GM12878 (cell line): Measurements from ENCODE around the gene CRACDL. TPM values are rescaled to one million over a fixed set of nuclear protein-coding genes. Genes with fewer than 3 reads are reported as not detected.

ENCODE experiments used
- ATAC-seq: fragments of 200-7000 bp; cut with Tn5 transposase; 3 replicates; pipeline ENCODE4 v1.9.1; 2020; ENCODE audit warnings: mild to moderate bottlenecking, moderate library complexity
- BruUV-seq: library from RNA; stranded (reverse); fragments of 400-500 nt; replicated peaks from 2 replicates; lab custom pipeline; 2021; lab: Mats Ljungman, UMichigan
- CTCF ChIA-PET: fragments of 300-600 bp; sonication (Branson Sonifier 250); formaldehyde crosslinking; extraction: SDS; loops from one replicate; lab custom pipeline; 2021; ENCODE audit warnings: inconsistent platforms; lab: Yijun Ruan, JAX
- POLR2A ChIA-PET: fragments of 350-600 bp; formaldehyde crosslinking; extraction: SDS; loops from one replicate; lab custom pipeline; 2021; ENCODE audit warnings: inconsistent platforms; lab: Charles Lee
- RAD21 ChIA-PET: fragments of 300-600 bp; sonication (Branson Sonifier 250); formaldehyde crosslinking; loops from one replicate; lab custom pipeline; 2023; ENCODE audit warnings: antibody characterized with exemption; ENCODE audit not compliant: unreplicated experiment; lab: Charles Lee
- SMC1A ChIA-PET: fragments of 300-600 bp; sonication (Branson Sonifier 250); formaldehyde crosslinking; loops from one replicate; lab custom pipeline; 2023; ENCODE audit not compliant: unreplicated experiment, uncharacterized antibody; lab: Charles Lee
- DNase-seq: peaks from one replicate; pipeline ENCODE4 v3.0.0-alpha.2; 2011; ENCODE audit warnings: low read depth, low spot score
- FAIRE-seq: peaks from 3 replicates; lab custom pipeline; 2011; peaks lifted over from hg19 to GRCh38; lab: Jason Lieb, UNC
- H2AFZ ChIP-seq: 2 replicates; pipeline ENCODE4 v1.6.0; 2011; ENCODE audit warnings: low read depth, low read length, control low read depth; ENCODE audit not compliant: control insufficient read depth
- H3K27ac ChIP-seq: 2 replicates; pipeline ENCODE4 v1.5.1; 2011; ENCODE audit warnings: control low read depth; ENCODE audit not compliant: control insufficient read depth, insufficient read depth
- H3K27me3 ChIP-seq, 2 experiments: replicated peaks in 1 of 2; 2 replicates each; pipeline versions ENCODE4 v1.6.0 to v1.6.1; 2011; ENCODE audit warnings: low read length in 1 of 2; ENCODE audit not compliant: control insufficient read depth in 2 of 2, insufficient read depth in 2 of 2
- H3K36me3 ChIP-seq, 2 experiments: 2 replicates each; pipeline ENCODE4 v1.5.1; 2011; ENCODE audit warnings: low read length in 1 of 2; ENCODE audit not compliant: control insufficient read depth in 2 of 2, insufficient read depth in 2 of 2
- H3K4me1 ChIP-seq: 2 replicates; pipeline ENCODE4 v1.6.1; 2011; ENCODE audit warnings: mild to moderate bottlenecking, low read length, moderate library complexity, mixed read lengths; ENCODE audit not compliant: control insufficient read depth, insufficient read depth
- H3K4me2 ChIP-seq: 2 replicates; pipeline ENCODE4 v1.6.0; 2011; ENCODE audit warnings: control low read depth; ENCODE audit not compliant: control insufficient read depth, insufficient read depth
- H3K4me3 ChIP-seq: fragments of 200-600 bp; sonication (generic); 2 replicates; pipeline ENCODE4 v1.5.1; 2016
- H3K79me2 ChIP-seq: 2 replicates; pipeline ENCODE4 v1.6.0; 2011; ENCODE audit warnings: low read length; ENCODE audit not compliant: control insufficient read depth, insufficient read depth
- H3K9ac ChIP-seq: 2 replicates; pipeline ENCODE4 v1.8.0; 2011; ENCODE audit warnings: low read length, control low read depth, mixed read lengths; ENCODE audit not compliant: control insufficient read depth, insufficient read depth
- H3K9me3 ChIP-seq: replicated peaks from 3 replicates; pipeline ENCODE4 v1.5.1; 2011; ENCODE audit warnings: mild to moderate bottlenecking, low read length; ENCODE audit not compliant: control insufficient read depth, insufficient read depth
- H4K20me1 ChIP-seq: 2 replicates; pipeline ENCODE4 v1.6.0; 2011; ENCODE audit not compliant: control insufficient read depth, insufficient read depth
- ASH2L ChIP-seq: fragments of 300-600, 200-600 bp; sonication (generic); IDR thresholded peaks from 2 replicates; pipeline ENCODE4 v1.6.1; 2017; ENCODE audit warnings: low read depth, mild to moderate bottlenecking, borderline replicate concordance
- CBFB ChIP-seq: IDR thresholded peaks from 2 replicates; pipeline ENCODE4 v1.6.1; 2016; ENCODE audit warnings: antibody characterized with exemption, low read depth
- ETV6 ChIP-seq, 2 experiments: fragments of 450-650 bp in 1 of 2; IDR thresholded peaks in 1 of 2; conservative IDR thresholded peaks in 1 of 2; 2 replicates each; pipeline ENCODE4 v1.6.1; 2014; ENCODE audit warnings: antibody characterized with exemption in 1 of 2, borderline replicate concordance in 1 of 2, low read depth in 1 of 2, mild to moderate bottlenecking in 1 of 2, moderate library complexity in 1 of 2
- HDAC6 ChIP-seq: fragments of 200-600 bp; sonication (generic); IDR thresholded peaks from one replicate; pipeline ENCODE4 v1.8.0; 2017; ENCODE audit warnings: antibody characterized with exemption; ENCODE audit not compliant: unreplicated experiment
- IRF4 ChIP-seq: IDR thresholded peaks from 2 replicates; pipeline ENCODE4 v1.6.1; 2011; ENCODE audit warnings: low read depth, low read length
- KDM1A ChIP-seq: fragments of 200-600 bp; sonication (generic); IDR thresholded peaks from 2 replicates; pipeline ENCODE4 v1.6.1; 2016; ENCODE audit warnings: borderline replicate concordance
- MTA2 ChIP-seq: fragments of 450-650 bp; IDR thresholded peaks from 2 replicates; pipeline ENCODE4 v1.6.1; 2016; ENCODE audit warnings: low read depth, mild to moderate bottlenecking, moderate library complexity
- MTA3 ChIP-seq: IDR thresholded peaks from 2 replicates; pipeline ENCODE4 v1.6.1; 2012; ENCODE audit warnings: low read length, inconsistent platforms, borderline replicate concordance
- MYC ChIP-seq: IDR thresholded peaks from 2 replicates; pipeline ENCODE4 v1.6.1; 2011; ENCODE audit warnings: mild to moderate bottlenecking, low read length, moderate library complexity, inconsistent platforms; ENCODE audit not compliant: insufficient read depth, insufficient replicate concordance, insufficient read length, severe bottlenecking
- RCOR1 ChIP-seq: conservative IDR thresholded peaks from 2 replicates; pipeline ENCODE4 v1.6.1; 2012; ENCODE audit warnings: low read depth, low read length, improper control_type of control experiment
- RELA ChIP-seq: fragments of 450-650 bp; IDR thresholded peaks from 2 replicates; pipeline ENCODE4 v1.8.0; 2014; ENCODE audit warnings: borderline replicate concordance; ENCODE audit not compliant: partially characterized antibody
- SP1 ChIP-seq: IDR thresholded peaks from one replicate; pipeline ENCODE4 v1.6.1; 2011; ENCODE audit warnings: low read depth, low read length
- SREBF2 ChIP-seq: IDR thresholded peaks from 2 replicates; pipeline ENCODE4 v1.6.1; 2012; ENCODE audit warnings: mild to moderate bottlenecking, low read length
- SRF ChIP-seq, 2 experiments: IDR thresholded peaks; 2 replicates each; pipeline ENCODE4 v1.6.1; 2011; ENCODE audit warnings: low read depth in 2 of 2, low read length in 2 of 2, mild to moderate bottlenecking in 1 of 2, moderate library complexity in 1 of 2
- SUPT20H ChIP-seq: IDR thresholded peaks from 2 replicates; pipeline ENCODE4 v1.6.1; 2011; ENCODE audit warnings: low read depth, mild to moderate bottlenecking, low read length, moderate library complexity, borderline replicate concordance; ENCODE audit not compliant: control insufficient read depth
- SUZ12 ChIP-seq: fragments of 200-600 bp; sonication (generic); IDR thresholded peaks from one replicate; pipeline ENCODE4 v1.6.1; 2018; ENCODE audit warnings: antibody characterized with exemption, mild to moderate bottlenecking; ENCODE audit not compliant: unreplicated experiment
- ZZZ3 ChIP-seq: IDR thresholded peaks from 2 replicates; pipeline ENCODE4 v1.6.1; 2011; ENCODE audit warnings: low read depth; ENCODE audit not compliant: control insufficient read depth, insufficient read length
- WGBS: methylation state at CpG from one replicate; pipeline ENCODE4 v1.1.6; 2016; ENCODE audit warnings: low lambda C conversion rate; ENCODE audit not compliant: insufficient replicate concordance, insufficient coverage; ENCODE audit errors: missing lambda C conversion rate; 5-methylcytosine and 5-hydroxymethylcytosine counted together
- in situ Hi-C: fragments of 300-500 bp; cut with MboI; formaldehyde crosslinking; loops from 9 replicates; pipeline ENCODE4 v1.14.3; 2018; ENCODE audit warnings: mixed read lengths
- intact Hi-C: fragments of 100-400 bp; cut with micrococcal nuclease; formaldehyde crosslinking; loops from one replicate; pipeline ENCODE4 v1.14.2; 2022; ENCODE audit not compliant: unreplicated experiment
- polyA plus RNA-seq, 11 experiments: library from polyadenylated mRNA; depleted of rRNA in 4 of 11; unstranded in 6 of 11; stranded (reverse) in 5 of 11; fragments of >200 nt; fragmentation: Nextera tagmentation in 4 of 11; fragmentation: Illumina TruSeq in 1 of 11; extraction: Ambion mirVana in 4 of 11; extraction: Trizol in 1 of 11; gene quantifications; 1 replicate in 1 of 11; 2 replicates in 10 of 11; pipeline versions ENCODE4 v1.2.1 to v1.2.3, GENCODE V29; 2011 to 2016; ENCODE audit warnings: inconsistent platforms in 2 of 11, missing spikeins in 2 of 11, low read depth in 1 of 11
- total RNA-seq, 4 experiments: library from RNA; depleted of rRNA in 3 of 4; stranded (reverse); fragments of >200 nt in 3 of 4; fragmentation: Illumina TruSeq in 1 of 4; extraction: Trizol in 1 of 4; gene quantifications; 2 replicates each; pipeline versions ENCODE4 v1.2.1 to v1.2.3, GENCODE V29; 2013 to 2021
- TF ChIP-seq, protein P1 (sequence below): fragments of 450-650 bp; IDR thresholded peaks from 2 replicates; pipeline ENCODE4 v1.6.1; 2018; ENCODE audit warnings: mild to moderate bottlenecking, low read depth, moderate library complexity; ENCODE audit not compliant: partially characterized antibody
- TF ChIP-seq, protein P2 (sequence below): IDR thresholded peaks from 2 replicates; pipeline ENCODE4 v1.6.1; 2011; ENCODE audit warnings: low read depth, mild to moderate bottlenecking, low read length, moderate library complexity, borderline replicate concordance; ENCODE audit errors: extremely low read depth

The CRACDL gene
- total and polyA plus RNA-seq, 10 of the 15 experiments (the other 5 are each of a cell fraction or from before 2014, with no cell fraction given) = 0.03 to 0.72 (median 0.14) TPM

DNA sequence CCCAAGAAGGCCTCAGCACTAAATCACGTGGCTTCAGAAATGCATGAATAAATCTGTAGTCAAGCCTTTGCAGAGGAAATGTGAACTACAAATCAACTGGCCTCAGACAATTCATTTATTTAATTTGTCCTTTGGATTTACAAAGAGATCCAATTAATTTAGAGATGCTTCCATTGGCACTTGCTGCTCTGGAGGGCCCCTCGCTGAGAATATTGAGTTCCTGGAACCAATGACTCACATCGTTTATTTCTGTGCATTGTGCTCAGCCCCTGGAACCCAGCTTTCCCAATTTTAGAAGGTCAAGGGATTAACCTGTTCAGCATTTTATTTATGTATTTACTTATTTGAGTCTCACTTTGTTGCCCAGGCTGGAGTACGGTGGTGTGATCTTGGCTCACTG lies 157.9 kb downstream of the CRACDL start:
- RAD21 ChIA-PET = interaction anchor here (0.8 kb wide), 1 partner anchor 129 kb away, joined by 4 read pairs; no protein-coding TSS in a partner anchor
- Histone ChIP-seq H3K9ac (no peak overlapping the region), H3K4me1 (no peaks in the 10 kb centered on the region), H3K4me3 (no peak overlapping the region), H3K79me2 (no peaks in the 10 kb centered on the region), H4K20me1 (no peaks in the 10 kb centered on the region), H2AFZ (no peak overlapping the region), H3K36me3 (no peaks in the 10 kb centered on the region), H3K27me3 (no peaks in the 10 kb centered on the region), H3K27ac (no peak overlapping the region), H3K9me3 (peaks cover 3% of the 10 kb centered on the region; the same call in 1 of the 3 replicates), H3K4me2 (no peak overlapping the region)
- CTCF ChIA-PET = no interaction called here
- no peak for DNase-seq
- in situ Hi-C loops = no loop called here
- ATAC-seq = no peak
- 51% methylated on average over 4 of the region's 4 CpGs for WGBS
- intact Hi-C loops = no loop called here
- BruUV-seq = no TSS peak
- no peak for FAIRE-seq
- SMC1A ChIA-PET = interaction anchor here (1.1 to 1.2 kb wide), 2 partner anchors 11 to 20 kb away, joined by 3 to 4 read pairs; no protein-coding TSS in a partner anchor
- TF ChIP-seq ETV6 (conservative IDR thresholded peaks at IDR 0.05 in 1 of 2, IDR thresholded peaks at IDR 0.05 in 1 of 2; ENCODE audit: borderline replicate concordance in 1 of 2, low read depth in 1 of 2) (no peak), MTA3 (no peak), SUZ12 (no peak), MYC (no peak), KDM1A (no peak), SP1 (no peak), CBFB (no peak), SUPT20H (no peak), ZZZ3 (no peak), RCOR1 (no peak), RELA (no peak), SRF (IDR thresholded peaks at IDR 0.05; ENCODE audit: low read depth in 2 of 2, low read length in 2 of 2) (no peak), MTA2 (no peak), ASH2L (no peak), HDAC6 (no peak), IRF4 (no peak), SREBF2 (no peak)
- TF ChIP-seq, protein P1, sequence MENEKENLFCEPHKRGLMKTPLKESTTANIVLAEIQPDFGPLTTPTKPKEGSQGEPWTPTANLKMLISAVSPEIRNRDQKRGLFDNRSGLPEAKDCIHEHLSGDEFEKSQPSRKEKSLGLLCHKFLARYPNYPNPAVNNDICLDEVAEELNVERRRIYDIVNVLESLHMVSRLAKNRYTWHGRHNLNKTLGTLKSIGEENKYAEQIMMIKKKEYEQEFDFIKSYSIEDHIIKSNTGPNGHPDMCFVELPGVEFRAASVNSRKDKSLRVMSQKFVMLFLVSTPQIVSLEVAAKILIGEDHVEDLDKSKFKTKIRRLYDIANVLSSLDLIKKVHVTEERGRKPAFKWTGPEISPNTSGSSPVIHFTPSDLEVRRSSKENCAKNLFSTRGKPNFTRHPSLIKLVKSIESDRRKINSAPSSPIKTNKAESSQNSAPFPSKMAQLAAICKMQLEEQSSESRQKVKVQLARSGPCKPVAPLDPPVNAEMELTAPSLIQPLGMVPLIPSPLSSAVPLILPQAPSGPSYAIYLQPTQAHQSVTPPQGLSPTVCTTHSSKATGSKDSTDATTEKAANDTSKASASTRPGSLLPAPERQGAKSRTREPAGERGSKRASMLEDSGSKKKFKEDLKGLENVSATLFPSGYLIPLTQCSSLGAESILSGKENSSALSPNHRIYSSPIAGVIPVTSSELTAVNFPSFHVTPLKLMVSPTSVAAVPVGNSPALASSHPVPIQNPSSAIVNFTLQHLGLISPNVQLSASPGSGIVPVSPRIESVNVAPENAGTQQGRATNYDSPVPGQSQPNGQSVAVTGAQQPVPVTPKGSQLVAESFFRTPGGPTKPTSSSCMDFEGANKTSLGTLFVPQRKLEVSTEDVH = no peak
- TF ChIP-seq, protein P2, sequence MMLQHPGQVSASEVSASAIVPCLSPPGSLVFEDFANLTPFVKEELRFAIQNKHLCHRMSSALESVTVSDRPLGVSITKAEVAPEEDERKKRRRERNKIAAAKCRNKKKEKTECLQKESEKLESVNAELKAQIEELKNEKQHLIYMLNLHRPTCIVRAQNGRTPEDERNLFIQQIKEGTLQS = no peak
- POLR2A ChIA-PET = no interaction called here
